HG03103 (cell line): ENCODE results near the gene NOM1.
"Not testable (repeated sequence)": the region's sequence is repeated elsewhere in the genome, so short reads cannot be mapped to it uniquely, and the experiment has no call there.

Experiments
- ATAC-seq: cut with Tn5 transposase; IDR thresholded peaks from one replicate; pipeline ENCODE4 v1.9.1; 2021; ENCODE audit warnings: low read depth; ENCODE audit not compliant: unreplicated experiment

NOM1 gene

DNA sequence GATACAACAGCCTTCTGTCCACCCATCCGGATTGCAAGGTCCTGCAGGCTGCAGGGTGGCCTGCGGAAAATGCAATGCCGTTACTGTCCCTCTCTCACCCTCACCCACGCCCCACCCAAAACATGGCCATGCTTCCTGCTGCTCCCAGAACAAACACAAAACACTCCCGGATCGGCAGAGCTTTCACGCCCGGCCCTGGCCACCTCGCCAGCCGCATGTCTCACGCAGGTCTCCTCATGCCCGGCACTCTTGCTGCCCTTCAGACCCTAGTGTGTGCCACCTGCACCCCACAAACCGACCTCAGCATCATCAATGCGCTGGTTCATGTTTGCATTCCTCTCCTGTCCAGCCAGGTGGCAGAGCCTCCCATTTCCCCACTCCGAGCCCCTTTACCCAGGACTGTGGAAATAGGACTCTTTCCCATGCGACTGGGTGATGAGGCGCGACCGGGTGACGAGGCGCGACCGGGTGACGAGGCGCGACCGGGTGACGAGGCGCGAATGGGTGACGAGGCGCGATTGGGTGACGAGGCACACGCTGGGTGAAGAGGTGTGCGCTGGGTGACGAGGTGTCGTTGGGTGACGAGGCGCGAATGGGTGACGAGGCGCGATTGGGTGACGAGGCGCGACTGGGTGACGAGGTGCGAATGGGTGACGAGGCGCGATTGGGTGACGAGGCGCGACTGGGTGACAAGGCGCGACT lies 8.9 kb upstream of the NOM1 start:
- no peak for ATAC-seq

DNA sequence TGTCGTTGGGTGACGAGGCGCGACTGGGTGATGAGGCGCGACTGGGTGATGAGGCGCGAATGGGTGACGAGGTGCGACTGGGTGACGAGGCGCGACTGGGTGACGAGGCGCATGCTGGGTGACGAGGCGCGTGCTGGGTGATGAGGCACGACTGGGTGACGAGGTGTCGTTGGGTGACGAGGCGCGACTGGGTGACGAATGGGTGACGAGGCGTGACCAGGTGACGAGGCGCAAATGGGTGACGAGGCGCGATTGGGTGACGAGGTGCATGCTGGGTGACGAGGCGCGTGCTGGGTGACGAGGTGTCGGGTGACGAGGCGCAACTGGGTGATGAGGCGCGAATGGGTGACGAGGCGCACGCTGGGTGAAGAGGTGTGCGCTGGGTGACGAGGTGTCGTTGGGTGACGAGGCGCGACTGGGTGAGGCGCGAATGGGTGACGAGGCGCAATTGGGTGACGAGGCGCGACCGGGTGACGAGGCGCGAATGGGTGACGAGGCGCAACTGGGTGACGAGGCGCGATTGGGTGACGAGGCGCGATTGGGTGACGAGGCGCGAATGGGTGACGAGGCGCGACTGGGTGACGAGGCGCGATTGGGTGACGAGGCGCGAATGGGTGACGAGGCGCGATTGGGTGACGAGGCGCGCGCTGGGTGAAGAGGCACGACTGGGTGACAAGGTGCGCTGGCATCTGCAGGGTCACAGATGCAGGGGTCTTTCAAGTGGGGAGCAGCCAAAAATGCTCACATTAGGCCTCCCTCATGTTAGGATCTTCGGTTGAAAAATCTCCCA lies 7.9 kb upstream of the NOM1 start:
- no peak for ATAC-seq

DNA sequence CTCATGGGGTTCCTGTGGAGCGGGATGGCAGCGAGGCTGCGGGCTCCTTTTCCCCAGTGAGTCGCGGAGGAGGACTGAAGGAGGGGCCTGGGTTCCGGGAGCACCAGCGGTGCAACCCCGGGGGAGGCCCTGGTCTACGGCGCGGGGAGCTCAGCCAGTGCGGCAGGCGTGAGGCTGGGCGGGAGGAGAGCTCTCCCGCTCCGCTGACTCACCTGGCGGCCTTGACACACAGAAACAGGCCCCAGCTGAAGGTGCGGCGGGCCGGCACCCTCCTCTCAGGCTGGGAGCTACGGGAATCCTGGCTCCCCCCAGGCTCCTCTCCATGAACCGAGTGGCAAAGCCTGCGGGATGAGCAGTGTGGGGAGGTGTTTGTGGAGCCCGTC lies 6.8 kb upstream of the NOM1 start:
- ATAC-seq, result no peak

DNA sequence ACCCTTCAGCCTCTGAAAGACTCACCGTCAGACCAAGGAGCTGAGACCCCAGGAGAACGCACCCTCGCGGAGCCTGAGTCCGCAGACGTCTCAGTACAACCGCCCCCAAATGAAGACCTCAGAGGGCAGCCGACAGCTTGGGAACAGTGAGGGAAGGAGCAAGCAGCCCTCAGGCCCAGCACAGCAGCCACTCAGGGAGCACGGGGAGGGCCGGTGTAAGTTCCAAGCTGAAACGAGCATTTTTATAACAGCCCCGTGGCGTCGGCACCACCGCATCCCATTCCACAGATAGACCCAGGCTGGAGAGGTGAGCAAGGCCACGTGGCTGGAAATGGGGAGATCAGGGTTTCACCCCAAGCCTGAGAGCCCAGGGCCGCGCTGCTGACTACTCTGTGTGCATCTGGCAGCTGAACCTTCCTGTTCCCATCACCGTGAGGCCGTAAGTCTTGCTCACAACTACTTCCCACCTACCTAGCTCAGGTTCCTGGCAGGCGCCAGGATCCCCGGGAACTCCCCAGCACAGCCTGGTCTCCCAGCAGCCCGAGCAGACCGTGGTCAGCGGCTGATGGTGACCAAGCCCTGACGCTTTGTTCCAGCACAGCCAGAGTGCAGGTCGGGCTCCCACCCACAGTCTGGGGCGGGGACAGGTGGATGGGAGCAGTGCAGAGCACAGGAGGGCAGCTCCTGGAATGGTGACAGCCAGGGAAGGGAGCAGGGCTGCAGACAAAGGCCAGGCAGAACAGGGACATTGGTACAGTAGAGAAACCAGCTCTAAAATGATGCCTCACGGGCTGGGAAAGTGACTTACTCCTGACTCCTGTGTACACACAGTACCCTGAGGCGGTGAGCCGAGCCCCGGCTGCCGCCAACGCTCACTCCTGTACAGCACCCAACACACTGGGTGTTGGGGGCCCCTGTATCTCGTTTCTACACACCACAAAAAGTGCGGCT lies 6.1 kb upstream of the NOM1 start:
- ATAC-seq, result no peak

DNA sequence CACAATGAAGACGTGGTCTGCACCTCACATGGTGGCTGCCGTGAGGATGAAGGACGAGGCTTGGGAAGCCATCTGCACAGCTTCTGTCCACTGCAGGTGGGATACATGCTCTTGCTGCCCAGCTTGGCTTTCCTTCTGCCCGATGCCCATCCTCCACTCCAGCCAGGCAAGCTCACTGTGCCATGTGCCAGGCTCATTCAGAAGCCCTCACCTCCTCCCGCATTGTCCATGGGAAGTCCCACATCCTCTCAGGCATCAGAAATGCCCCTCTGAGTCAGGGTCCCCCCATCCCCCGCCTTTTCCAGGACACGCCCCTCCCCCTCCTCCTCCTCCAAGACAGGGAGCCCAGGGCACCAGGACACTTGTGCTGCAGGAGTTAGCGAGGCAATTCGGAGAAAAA lies 4.6 kb upstream of the NOM1 start:
- no peak for ATAC-seq

DNA sequence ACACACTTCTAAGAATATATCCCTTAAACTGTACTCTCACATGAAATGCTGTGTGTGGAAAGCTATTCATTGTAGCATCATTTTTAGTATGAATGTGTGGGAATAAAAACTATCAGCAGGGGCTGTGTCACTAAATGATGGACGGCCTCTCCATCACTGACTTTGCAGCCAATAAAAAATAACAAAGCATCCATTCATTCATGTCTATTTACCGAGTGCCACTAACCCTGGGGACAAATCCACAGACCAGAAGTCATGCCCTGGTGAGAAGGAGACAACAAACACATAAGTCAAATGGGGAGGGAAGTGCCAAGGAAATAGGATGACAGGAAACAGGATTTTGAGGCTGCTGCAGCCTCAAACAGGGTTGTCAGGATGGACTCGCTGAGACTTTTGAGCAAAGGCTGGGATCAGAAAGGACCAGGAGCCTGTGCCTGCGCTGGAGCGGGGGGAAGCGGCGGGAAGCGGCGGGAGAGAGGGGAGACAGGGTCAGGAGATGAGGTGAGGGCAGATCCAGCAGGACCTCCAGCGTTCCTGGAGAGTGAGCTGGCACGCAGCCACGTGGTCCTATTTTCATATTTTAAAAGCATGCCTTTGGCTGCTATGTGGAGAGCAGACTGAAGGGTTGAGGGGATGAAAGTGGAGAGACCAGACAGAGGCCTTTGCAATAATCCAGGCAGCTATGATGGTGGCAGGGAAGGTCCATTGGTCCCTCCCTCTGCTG lies 2.2 kb upstream of the NOM1 start:
- no peak for ATAC-seq

DNA sequence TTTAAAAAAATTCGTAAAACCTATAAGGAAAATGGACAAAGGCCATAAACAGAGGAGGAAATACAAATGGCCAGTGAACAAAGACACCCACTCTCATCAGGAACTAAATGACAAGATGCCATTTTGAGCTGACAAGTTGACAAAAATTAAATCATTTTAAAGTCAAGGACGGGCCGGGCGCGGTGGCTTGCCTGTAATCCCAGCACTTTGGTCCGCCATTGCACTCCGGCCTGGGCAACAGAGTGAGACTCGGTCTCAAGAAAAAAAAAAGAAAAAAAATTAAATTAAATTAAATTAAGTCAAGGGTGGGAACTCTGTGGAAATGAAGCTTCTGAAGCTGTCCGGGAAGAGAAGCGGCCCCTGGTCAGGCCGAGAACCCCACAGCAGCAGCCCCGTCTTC lies 1.2 kb upstream of the NOM1 start:
- no peak for ATAC-seq

DNA sequence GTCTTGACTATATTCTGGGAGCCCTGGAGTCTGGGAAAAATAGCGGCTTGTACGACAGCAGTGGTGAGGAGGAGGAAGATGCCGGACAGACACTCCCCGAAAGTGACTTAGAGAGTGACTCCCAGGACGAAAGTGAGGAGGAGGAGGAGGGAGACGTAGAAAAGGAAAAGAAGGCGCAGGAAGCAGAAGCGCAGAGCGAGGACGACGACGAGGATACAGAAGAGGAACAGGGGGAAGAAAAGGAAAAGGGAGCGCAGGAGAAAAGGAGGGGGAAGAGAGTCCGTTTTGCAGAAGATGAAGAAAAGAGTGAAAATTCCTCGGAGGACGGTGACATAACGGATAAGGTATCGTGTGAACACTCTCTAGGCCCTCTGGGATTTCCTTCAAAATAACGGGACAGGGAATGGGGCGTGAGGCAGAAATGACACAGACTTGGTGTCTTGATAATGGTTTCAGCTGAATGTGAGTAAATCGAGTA lies 908 bp downstream of the NOM1 start:
- ATAC-seq, result no peak

DNA sequence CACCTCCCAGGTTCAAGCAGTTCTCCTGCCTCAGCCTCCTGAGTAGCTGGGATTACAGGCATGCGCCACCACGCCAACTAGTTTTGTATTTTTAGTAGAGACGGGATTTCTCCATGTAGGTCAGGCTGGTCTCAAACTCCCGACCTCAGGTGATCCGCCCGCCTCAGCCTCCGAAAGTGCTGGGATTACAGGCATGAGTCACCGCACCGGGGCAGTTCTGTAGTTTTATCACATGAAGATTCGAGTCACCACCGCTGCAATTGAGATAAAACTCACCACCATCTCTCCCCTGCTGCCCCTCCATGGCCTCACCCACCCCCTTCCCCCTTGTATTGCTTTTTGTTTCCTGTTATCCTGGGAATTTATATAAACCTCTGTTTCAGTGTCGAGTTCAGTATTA lies 3.7 kb downstream of the NOM1 start:
- not testable (repeated sequence) for ATAC-seq

DNA sequence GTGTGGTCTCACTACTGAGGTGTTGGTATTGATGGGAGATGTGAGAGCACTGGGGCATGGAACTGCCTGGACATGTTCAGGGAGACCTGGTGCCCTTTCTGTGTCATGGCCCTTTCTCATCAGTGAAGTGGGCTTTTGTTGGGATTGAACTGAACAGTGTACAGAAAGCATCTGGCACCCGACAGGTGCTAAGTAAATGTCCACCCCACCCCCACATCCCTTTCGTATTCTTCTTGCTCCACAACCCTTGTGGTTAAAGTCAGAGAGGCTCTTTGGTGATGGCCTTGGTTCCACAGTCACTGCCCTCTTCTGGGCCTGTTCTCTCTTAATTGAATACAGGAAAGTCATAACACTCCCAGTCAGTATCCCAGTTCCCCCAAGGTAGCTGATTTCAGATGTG lies 5.4 kb downstream of the NOM1 start:
- ATAC-seq, result no peak

DNA sequence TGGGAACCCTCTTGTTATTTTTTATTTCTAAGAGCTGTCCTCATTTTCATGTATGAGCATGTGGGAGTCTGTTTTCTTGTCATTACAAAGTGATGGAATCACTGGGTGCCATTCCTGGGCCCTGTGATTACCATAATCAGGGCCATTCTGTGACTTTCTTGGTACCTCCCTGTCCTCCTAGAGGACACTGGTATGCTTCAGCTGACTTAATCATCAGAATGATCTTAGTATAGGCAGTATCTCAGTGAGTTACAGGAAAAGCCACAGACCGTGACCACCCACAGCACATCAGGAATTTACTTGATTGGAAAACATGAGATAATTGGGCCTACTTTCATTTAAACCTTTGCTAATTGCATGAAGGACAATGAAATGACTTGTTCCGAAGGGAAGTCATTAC lies 7.2 kb downstream of the NOM1 start:
- no peak for ATAC-seq

DNA sequence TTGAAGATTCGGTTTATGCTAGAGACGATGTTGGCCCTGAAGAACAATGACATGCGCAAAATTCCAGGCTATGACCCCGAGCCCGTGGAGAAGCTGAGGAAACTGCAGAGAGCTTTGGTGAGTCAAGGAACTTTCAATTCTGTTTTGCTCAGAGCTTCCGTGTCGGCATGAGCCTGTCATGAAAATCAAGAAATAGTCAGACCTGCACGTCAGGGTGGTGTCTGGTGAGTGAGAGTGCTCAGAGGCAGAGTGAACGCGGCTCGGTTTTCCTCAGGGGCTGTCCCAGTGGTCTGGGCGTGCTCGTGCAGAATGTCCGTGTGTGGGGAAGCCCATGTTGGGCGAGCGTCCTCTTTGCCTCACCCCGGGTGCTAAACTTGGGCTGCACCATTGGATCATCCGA lies 12.6 kb downstream of the NOM1 start:
- no peak for ATAC-seq

DNA sequence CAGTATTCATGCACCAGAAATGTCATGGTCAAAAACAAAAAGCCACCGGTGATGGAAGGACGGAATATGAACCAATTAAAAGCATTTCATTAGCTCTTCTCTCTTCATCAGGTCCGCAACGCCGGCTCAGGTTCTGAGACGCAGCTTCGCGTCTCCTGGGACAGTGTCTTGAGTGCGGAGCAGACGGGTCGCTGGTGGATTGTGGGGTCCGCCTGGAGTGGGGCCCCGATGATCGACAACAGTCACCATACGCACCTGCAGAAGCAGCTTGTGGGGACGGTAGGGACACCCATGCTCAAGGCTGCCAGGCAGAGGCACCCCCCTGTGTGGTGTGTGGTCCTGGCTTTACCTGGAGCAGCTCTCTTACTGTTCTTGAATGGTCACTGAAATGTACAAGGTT lies 13.4 kb downstream of the NOM1 start:
- ATAC-seq, result no peak

DNA sequence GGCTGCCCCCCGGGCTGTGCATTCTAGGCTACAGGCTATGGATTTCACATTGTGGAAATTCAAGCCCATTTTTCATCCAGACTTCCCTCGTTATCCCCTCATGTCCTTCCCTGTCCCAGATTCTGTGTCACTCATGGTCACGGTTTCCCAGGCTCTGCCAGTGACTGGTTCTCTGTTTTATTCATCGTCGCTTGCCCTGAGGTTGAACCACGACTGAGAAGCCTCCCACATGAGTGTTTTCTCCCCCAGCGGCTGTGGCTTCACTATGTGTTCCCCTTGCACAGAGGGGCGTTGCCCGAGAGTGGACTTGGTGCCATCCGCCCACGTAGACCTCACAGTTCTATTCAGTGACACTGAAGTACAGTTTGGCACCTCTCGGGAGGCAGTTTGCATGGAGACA lies 14.0 kb downstream of the NOM1 start:
- no peak for ATAC-seq

DNA sequence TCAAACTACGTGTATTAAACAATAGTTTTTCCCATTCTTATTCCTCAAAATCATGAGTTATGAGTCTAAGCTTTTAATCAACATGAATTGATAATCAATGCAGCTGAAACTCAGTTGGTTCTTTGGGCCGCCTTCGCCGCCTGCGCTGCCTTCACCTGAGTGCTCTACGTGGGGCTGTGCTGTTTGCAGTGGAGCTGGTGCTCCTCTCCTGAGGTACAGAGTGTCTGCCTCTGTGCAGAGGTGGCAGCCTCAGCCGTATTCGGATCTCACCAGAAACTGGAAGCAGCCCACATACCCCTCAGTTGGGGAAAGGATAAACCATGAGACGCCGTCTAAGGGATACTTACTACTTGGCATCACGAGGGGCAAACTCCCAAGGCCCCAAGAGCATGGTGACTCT lies 15.5 kb downstream of the NOM1 start:
- no peak for ATAC-seq

DNA sequence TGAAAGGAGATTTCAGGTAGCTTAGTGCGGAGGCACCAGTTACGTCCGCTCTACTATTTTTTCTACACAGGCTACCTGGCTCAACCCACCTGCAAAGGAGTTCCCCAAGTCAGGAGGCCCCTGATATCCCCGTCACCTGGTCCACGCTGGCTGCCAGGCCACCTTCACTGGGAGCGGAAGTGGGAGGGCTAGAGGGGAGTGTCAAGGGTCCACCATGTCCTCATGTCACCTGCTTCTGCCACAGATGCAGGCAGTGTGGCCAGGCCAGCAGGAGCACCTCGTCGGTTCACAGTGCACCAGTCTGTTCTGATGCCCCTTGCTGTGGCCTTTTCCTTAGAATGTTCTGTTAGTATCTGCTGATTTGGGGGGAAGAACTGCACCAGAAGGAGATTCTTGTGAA lies 16.9 kb downstream of the NOM1 start:
- no peak for ATAC-seq

DNA sequence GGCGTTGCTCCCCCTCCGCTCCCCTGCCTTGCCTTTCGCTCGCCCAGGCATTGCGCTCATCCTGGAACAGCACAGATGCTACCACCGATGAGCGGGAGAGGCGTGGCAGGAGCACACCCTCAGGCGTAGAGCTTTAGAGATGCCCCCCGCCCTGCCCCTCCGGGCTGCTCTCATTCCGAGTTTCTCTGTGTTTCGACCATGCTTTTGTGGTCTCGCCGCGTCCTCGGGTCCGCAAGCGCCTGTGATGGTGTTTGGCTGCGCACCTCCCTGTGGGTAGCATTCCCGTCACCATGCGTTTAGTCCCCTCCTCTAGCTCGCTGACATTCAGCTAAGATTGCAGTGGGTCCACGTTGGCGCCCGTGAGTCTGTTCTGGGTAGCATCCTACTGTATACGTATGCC lies 18.7 kb downstream of the NOM1 start:
- no peak for ATAC-seq

DNA sequence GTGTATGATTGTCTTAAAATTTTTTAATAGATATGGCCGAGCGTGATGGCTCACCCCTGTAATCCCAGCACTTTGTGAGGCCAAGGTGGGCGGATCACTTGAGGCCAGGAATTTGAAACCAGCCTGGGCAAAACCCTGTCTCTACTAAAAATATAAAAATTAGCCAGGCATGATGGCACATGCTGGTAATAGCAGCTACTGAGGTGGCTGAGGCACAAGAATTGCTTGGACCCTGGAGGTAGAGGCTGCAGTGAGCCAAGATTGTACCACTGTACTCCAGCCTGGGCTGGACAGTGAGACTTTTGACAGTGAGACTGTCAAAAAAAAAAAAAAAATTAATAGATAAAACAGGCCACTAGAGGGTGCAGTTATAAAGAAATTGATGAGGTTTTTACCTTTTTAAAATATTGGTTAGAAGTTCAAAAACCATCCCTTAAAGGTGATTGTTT lies 20.5 kb downstream of the NOM1 start:
- ATAC-seq, result no peak

DNA sequence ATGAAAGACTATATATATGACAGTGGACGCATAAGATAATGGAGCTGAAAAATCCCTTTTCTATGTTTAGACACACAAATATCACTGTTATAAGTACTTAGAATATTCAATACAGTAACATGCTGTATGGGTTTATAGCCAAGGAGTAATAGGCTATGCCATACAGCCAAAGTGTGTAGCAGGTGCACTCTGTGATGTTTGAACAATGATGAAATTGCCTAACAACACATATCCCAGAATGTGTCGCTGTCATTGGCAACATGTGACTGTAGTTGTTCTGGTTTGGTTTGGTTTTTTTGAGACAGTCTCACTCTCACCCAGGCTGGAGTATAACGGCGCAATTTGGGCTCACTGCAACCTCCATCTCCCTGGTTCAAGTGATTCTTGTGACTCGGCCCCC lies 26.1 kb downstream of the NOM1 start:
- no peak for ATAC-seq

DNA sequence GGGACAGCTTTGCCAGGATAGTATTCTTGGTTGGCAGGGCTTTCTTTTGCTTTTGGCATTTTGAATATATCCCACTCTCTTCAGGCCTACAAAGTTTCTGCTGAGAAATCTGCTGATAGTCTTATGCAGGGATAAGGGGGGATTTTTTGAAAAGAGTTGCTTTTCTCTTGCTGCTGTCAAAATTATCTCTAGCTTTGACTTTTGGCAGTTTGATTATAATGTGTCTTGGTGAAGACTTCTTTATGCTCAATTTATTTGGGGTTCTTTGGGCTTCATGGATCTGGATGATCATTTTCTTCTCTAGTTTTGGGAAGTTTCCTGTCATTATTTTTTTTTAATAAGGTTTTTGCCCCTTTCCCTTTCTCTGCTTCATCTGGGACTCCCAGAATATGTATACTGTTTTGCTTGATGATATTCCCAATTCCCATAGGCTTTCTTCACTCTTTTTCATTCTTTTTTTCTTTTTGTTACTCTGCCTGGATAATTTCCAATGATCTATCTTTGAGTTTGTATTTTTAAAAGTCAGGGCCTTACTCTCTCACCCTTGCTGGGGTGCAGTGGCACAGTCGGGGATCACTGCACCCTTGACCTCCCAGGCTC lies 29.6 kb downstream of the NOM1 start:
- ATAC-seq, result no peak
